Effector memory CD4-positive, alpha-beta T cell (primary cell): ENCODE data around the gene MACIR.
"Not testable (repeated sequence)": the region's sequence is repeated elsewhere in the genome, so short reads cannot be mapped to it uniquely, and the experiment has no call there.

ENCODE experiments used
- DNase-seq, 3 donors: peaks; one replicate each; pipeline ENCODE4 v3.0.0-alpha.2; 2020
- H3K27ac ChIP-seq: 2 replicates; pipeline ENCODE4 v1.7.0; 2013; ENCODE audit warnings: mild to moderate bottlenecking, low read length, moderate library complexity; ENCODE audit not compliant: insufficient read depth, poor library complexity, severe bottlenecking
- H3K27me3 ChIP-seq: replicated peaks from 2 replicates; pipeline ENCODE4 v1.7.0; 2013; ENCODE audit warnings: mild to moderate bottlenecking, low read length; ENCODE audit not compliant: insufficient read depth, control insufficient read depth, poor library complexity, severe bottlenecking
- H3K36me3 ChIP-seq: 2 replicates; pipeline ENCODE4 v1.7.0; 2013; ENCODE audit warnings: mild to moderate bottlenecking, low read length, moderate library complexity; ENCODE audit not compliant: control insufficient read depth, insufficient read depth
- H3K4me1 ChIP-seq: 2 replicates; pipeline ENCODE4 v1.7.0; 2013; ENCODE audit warnings: low read length, mild to moderate bottlenecking; ENCODE audit not compliant: control insufficient read depth, insufficient read depth, poor library complexity, severe bottlenecking
- H3K4me3 ChIP-seq: 2 replicates; pipeline ENCODE4 v1.7.0; 2013; ENCODE audit warnings: low read length, low read depth, mild to moderate bottlenecking; ENCODE audit not compliant: insufficient read depth, poor library complexity, severe bottlenecking
- H3K9me3 ChIP-seq: 2 replicates; pipeline ENCODE4 v1.7.0; 2013; ENCODE audit warnings: mild to moderate bottlenecking, low read length, moderate library complexity; ENCODE audit not compliant: control insufficient read depth
- total RNA-seq, 3 donors: gene quantifications; one replicate each; lab custom pipeline; 2026; lab: John Stamatoyannopoulos, UW

Gene MACIR
- total RNA-seq: 2.1 to 2.4 (median 2.3) reads per million in 3 donors

DNA sequence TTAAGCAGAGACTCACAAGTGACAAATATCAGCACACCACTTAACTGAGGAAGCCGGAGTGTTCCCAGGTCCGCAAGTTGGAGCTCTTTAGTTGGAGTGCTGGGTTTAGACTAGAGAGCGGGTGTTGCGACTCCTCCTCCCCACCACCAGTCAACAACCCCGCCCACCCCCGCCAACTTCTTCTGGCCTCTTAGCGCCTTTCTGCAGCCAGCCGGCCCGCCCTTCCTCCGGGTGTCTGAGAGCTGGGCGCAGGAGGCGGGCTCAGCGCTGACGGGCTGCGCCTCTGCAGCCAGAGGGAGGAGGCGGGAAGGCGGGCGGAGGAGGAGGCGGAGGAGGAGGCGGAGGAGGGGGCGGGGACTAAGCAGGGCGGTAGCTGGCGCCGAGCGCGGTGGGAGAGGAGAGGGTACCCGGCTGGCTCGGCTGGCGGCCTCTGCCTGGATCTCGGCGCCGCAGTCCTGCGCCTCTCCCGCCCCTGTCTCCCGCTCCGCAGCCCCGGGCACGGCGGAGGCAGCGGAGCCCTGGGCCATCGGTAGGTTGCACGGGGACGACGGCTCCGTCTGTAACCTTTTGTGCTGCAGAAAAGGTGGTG, at the start of gene MACIR:
TSS of gene MACIR (plus strand) at position 396 of the 589 bp plus-strand sequence. CDS start 17,157 bp downstream, outside the sequence.
- DNase-seq: peak; percentile 89 to 93 (median 91)
- H3K9me3 ChIP-seq: no peaks in the 10 kb centered on the region
- peaks cover 8% of the 10 kb centered on the region for H3K4me1 ChIP-seq
- peak within 1 kb of the TSS; percentile 56 for H3K27ac ChIP-seq
- H3K27me3 ChIP-seq: no peaks in the 10 kb centered on the region
- no peaks in the 10 kb centered on the region for H3K36me3 ChIP-seq
- H3K4me3 ChIP-seq: peak within 1 kb of the TSS; percentile 88

- no peak for DNase-seq
- Histone ChIP-seq H3K36me3 (peaks cover 3% of the 10 kb centered on the region), H3K4me3 (no peak overlapping the region), H3K9me3 (no peaks in the 10 kb centered on the region), H3K27ac (no peak overlapping the region), H3K27me3 (no peaks in the 10 kb centered on the region), H3K4me1 (no peaks in the 10 kb centered on the region)
Measured at GRCh38 chr5:103209065-103209464, 49.5 kb upstream of the MACIR start.

DNA sequence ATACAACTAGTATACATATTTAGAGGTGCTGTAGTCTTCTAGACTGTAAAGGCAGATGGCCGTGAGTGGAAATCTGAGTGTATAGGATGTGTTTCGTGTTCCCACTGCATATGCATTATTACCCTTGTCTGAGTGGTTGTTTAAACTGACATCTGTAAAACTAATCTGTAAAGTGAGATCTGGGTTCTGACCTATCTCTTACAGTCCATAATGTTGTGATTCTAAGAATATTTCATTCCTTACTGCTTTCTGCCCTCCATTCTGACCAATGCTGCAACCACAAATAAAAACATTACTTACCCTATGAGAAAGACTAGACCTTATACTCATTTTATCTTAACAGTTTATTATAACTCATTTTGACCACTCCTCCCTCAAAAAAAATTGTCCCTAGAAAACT, 47.6 kb upstream of the MACIR start:
- Histone ChIP-seq H3K9me3 (no peaks in the 10 kb centered on the region), H3K27ac (no peak overlapping the region), H3K36me3 (no peaks in the 10 kb centered on the region), H3K27me3 (no peaks in the 10 kb centered on the region), H3K4me3 (no peak overlapping the region), H3K4me1 (no peaks in the 10 kb centered on the region)
- no peak for DNase-seq

GRCh38 chr5:103211576-103212561, 46.7 kb upstream of the MACIR start:
- H3K36me3 ChIP-seq: no peaks in the 10 kb centered on the region
- H3K4me1 ChIP-seq: no peaks in the 10 kb centered on the region
- H3K27ac ChIP-seq: no peak overlapping the region
- H3K27me3 ChIP-seq: no peaks in the 10 kb centered on the region
- DNase-seq: no peak
- H3K4me3 ChIP-seq: no peak overlapping the region
- no peaks in the 10 kb centered on the region for H3K9me3 ChIP-seq

DNA sequence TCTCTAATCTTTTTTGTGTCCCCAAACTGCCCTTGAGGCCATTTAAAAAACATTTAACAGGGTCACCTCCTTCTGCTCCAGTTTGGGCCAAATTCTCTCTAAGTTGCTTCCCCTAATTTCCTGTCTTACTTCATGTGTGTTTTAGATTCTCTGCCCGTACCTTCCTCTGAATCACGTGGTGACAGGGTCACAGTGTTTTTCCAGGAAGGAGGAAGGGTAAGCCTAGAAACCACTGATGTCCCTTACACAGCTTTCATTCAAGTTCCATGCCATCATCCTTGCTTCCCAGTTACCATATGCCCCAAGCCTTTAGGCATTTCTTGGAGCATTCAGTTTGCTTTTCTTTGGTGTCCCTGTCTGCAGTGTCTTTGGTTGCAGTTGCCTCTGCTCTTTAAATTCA, 42.4 kb upstream of the MACIR start:
- no peak overlapping the region for H3K4me3 ChIP-seq
- no peak overlapping the region for H3K27ac ChIP-seq
- no peak for DNase-seq

GRCh38 chr5:103216697-103217096, 41.9 kb upstream of the MACIR start:
- H3K4me3 ChIP-seq: no peak overlapping the region
- H3K9me3 ChIP-seq: no peaks in the 10 kb centered on the region
- H3K27ac ChIP-seq: no peak overlapping the region
- DNase-seq: no peak
- no peaks in the 10 kb centered on the region for H3K4me1 ChIP-seq
- H3K36me3 ChIP-seq: no peaks in the 10 kb centered on the region
- no peaks in the 10 kb centered on the region for H3K27me3 ChIP-seq

More for the DNA sequence above, 42.4 kb upstream of the MACIR start:
- H3K27me3 ChIP-seq: no peaks in the 10 kb centered on the region
- H3K9me3 ChIP-seq: no peaks in the 10 kb centered on the region
- no peaks in the 10 kb centered on the region for H3K4me1 ChIP-seq
- H3K36me3 ChIP-seq: no peaks in the 10 kb centered on the region

DNA sequence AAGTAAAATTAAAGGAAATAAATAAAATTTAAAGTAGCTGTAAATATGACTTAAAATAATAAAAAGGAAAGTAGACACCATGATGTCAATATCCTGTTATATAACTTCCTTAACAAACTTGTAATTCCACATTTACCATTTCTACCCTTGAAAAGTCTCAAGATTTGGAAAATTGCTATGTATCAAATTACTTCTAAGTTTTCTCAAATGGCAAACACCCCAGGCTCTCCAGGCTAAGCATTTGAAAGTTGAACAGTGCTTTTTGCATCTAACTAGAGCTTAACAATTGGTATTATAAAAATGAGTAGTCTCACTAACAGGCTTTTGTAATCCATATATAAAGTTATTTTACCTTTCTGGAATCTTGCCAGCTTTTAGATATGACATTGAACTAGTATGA, 41.5 kb upstream of the MACIR start:
- Histone ChIP-seq H3K9me3 (no peaks in the 10 kb centered on the region), H3K27ac (no peak overlapping the region), H3K36me3 (no peaks in the 10 kb centered on the region), H3K27me3 (no peaks in the 10 kb centered on the region), H3K4me1 (no peaks in the 10 kb centered on the region), H3K4me3 (no peak overlapping the region)
- no peak for DNase-seq

DNA sequence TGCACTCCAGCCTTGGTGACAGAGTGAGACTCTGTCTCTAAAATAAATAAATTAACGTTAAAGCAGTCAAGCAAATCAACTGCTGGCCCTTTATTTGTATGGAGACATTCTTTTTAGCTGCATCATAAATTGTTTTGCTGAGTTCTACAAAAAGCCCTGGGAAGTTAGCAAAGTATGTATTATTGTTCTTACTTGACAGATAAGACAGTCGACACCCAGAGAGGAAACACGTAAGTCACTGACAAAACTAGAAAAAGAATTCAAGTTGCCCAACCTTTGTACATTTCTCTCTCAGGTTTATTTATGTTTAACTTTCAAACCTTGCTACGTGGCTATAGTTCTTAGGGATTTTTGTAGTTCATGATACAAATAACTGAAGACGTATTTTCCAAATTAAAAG, 40.4 kb upstream of the MACIR start:
- Histone ChIP-seq H3K9me3 (no peaks in the 10 kb centered on the region), H3K27ac (no peak overlapping the region), H3K27me3 (no peaks in the 10 kb centered on the region), H3K36me3 (no peaks in the 10 kb centered on the region), H3K4me1 (no peaks in the 10 kb centered on the region), H3K4me3 (no peak overlapping the region)
- DNase-seq: no peak

- H3K9me3 ChIP-seq, H3K27ac ChIP-seq, DNase-seq, H3K36me3 ChIP-seq, H3K4me3 ChIP-seq, H3K27me3 ChIP-seq, H3K4me1 ChIP-seq: not testable (repeated sequence)
Measured at GRCh38 chr5:103219074-103219473, 39.5 kb upstream of the MACIR start.
